PC-3 (cell line): ENCODE results near the gene SMAD7. TPM values are rescaled to one million over a fixed set of nuclear protein-coding genes. Genes with fewer than 3 reads are reported as not detected.

Source experiments
- ATAC-seq: fragments of 200-7000 bp; cut with Tn5 transposase; 2 replicates; pipeline ENCODE4 v1.9.1; 2020; ENCODE audit warnings: mild to moderate bottlenecking, moderate library complexity
- BruUV-seq: library from RNA; stranded (reverse); fragments of 400-500 nt; replicated peaks from 2 replicates; lab custom pipeline; 2021; lab: Mats Ljungman, UMichigan
- CTCF ChIA-PET: fragments of 300-600 bp; sonication (Branson Sonifier 250); formaldehyde crosslinking; loops from one replicate; lab custom pipeline; 2022; ENCODE audit warnings: antibody characterized with exemption; lab: Charles Lee
- POLR2A ChIA-PET: fragments of 300-600 bp; sonication (Branson Sonifier 250); formaldehyde crosslinking; loops from one replicate; lab custom pipeline; 2022; ENCODE audit warnings: antibody characterized with exemption; ENCODE audit not compliant: unreplicated experiment; lab: Charles Lee
- DNase-seq: peaks from one replicate; pipeline ENCODE4 v3.0.0-alpha.2; 2015
- H2AFZ ChIP-seq: fragments of 300-600 bp; sonication (generic); 2 replicates; pipeline ENCODE4 v1.6.0; 2016; ENCODE audit warnings: antibody characterized with exemption, low read length
- H3F3A ChIP-seq: fragments of 300-600 bp; sonication (generic); one replicate; pipeline ENCODE4 v1.6.0; 2017; ENCODE audit warnings: antibody characterized with exemption, low read length, control low read depth, mild to moderate bottlenecking; ENCODE audit not compliant: unreplicated experiment
- H3K27ac ChIP-seq: fragments of 300-600 bp; sonication (generic); 2 replicates; pipeline ENCODE4 v1.5.1; 2016; ENCODE audit warnings: mild to moderate bottlenecking, low read length
- H3K27me3 ChIP-seq: fragments of 300-600 bp; sonication (generic); 2 replicates; pipeline ENCODE4 v1.6.1; 2016; ENCODE audit warnings: low read length, mixed read lengths
- H3K36me3 ChIP-seq: fragments of 300-600 bp; sonication (generic); 2 replicates; pipeline ENCODE4 v1.6.1; 2016; ENCODE audit warnings: low read depth, mixed run types, low read length, mixed read lengths
- H3K4me1 ChIP-seq: fragments of 300-600 bp; sonication (generic); 2 replicates; pipeline ENCODE4 v1.5.1; 2016; ENCODE audit warnings: low read length; ENCODE audit not compliant: insufficient read depth
- H3K4me2 ChIP-seq: fragments of 300-600 bp; sonication (generic); 2 replicates; pipeline ENCODE4 v1.6.0; 2016; ENCODE audit warnings: low read length
- H3K4me3 ChIP-seq: fragments of 300-600 bp; sonication (generic); 2 replicates; pipeline ENCODE4 v1.5.1; 2016; ENCODE audit warnings: mild to moderate bottlenecking, low read length, mixed read lengths
- H3K79me2 ChIP-seq: fragments of 300-600 bp; sonication (generic); 2 replicates; pipeline ENCODE4 v1.6.1; 2017; ENCODE audit warnings: low read length, mixed read lengths
- H3K9ac ChIP-seq: fragments of 300-600 bp; sonication (generic); 2 replicates; pipeline ENCODE4 v1.6.0; 2016; ENCODE audit warnings: mild to moderate bottlenecking, low read length
- H3K9me2 ChIP-seq: fragments of 300-600 bp; sonication (generic); replicated peaks from 2 replicates; pipeline ENCODE4 v1.6.1; 2016; ENCODE audit warnings: mixed run types, low read length, mixed read lengths
- H3K9me3 ChIP-seq: fragments of 300-600 bp; sonication (generic); 2 replicates; pipeline ENCODE4 v1.6.1; 2016; ENCODE audit warnings: low read length, mixed read lengths
- H4K20me1 ChIP-seq: fragments of 300-600 bp; sonication (generic); 2 replicates; pipeline ENCODE4 v1.6.1; 2016; ENCODE audit warnings: low read length, mixed read lengths
- EZH2 ChIP-seq: fragments of 300-600 bp; sonication (generic); IDR thresholded peaks from one replicate; pipeline ENCODE4 v1.6.1; 2017; ENCODE audit warnings: antibody characterized with exemption, mild to moderate bottlenecking, low read length; ENCODE audit not compliant: unreplicated experiment
- EZH2phosphoT487 ChIP-seq: fragments of 300-600 bp; sonication (generic); IDR thresholded peaks from 2 replicates; pipeline ENCODE4 v1.6.1; 2018; ENCODE audit warnings: mild to moderate bottlenecking, antibody characterized with exemption, low read length, borderline replicate concordance
- intact Hi-C: fragments of 100-400 bp; cut with micrococcal nuclease; formaldehyde crosslinking; loops from 2 replicates; pipeline ENCODE4 v1.9.0; 2023
- total RNA-seq: library from RNA; depleted of rRNA; stranded (reverse); fragments of >200 nt; gene quantifications from 2 replicates; pipeline ENCODE4 v1.2.3, GENCODE V29; 2014
- TF ChIP-seq, protein P1 (sequence below): fragments of 300-600 bp; sonication (generic); conservative IDR thresholded peaks from 2 replicates; pipeline ENCODE4 v1.5.1; 2017; ENCODE audit warnings: antibody characterized with exemption, low read depth, mild to moderate bottlenecking, low read length

The SMAD7 gene
- total RNA-seq, 1 experiment from 2014 or later: 9.4 TPM

DNA sequence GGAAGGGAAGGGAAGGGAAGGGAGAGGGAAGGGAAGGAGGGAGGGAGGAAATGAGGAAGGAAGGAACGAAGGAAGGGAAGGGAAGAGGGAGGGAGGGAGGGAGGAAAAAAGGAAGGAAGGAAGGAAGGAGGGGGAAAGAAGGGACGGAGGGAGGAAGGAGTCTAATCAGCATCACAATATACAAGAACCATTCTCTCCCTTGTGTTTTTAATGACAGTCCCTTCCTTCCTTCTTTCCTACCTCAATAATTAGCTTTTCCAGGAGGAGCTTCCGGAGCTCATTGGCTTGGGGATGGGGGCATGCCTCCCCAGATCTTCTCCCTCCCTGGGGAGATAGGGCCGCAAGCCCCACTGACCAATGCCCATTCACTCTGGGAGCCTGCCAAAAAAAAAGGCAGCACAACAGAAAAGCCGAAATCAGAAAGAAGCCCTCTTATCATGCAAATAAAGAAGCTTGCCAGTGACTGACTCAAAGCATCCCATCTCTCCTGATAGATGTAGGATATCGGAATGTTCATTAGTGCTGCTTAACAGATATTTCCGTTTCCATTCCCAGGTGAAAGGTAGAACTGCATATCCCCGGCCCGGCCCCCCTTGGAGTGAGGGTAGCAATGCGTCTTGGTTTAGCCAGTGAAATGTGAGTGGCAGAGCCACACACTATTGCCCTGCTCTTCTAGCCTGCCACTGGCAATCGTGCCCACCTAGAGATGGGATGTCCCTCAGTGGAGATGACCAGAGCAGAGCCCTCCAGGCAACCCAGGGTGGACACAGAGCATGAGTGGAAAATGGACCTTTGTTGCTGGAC, 17.8 kb upstream of the SMAD7 start:
- ChIA-PET POLR2A (no interaction called here), CTCF (no interaction called here)
- DNase-seq (no peak), ATAC-seq (no peak)
- TF ChIP-seq, protein P1, sequence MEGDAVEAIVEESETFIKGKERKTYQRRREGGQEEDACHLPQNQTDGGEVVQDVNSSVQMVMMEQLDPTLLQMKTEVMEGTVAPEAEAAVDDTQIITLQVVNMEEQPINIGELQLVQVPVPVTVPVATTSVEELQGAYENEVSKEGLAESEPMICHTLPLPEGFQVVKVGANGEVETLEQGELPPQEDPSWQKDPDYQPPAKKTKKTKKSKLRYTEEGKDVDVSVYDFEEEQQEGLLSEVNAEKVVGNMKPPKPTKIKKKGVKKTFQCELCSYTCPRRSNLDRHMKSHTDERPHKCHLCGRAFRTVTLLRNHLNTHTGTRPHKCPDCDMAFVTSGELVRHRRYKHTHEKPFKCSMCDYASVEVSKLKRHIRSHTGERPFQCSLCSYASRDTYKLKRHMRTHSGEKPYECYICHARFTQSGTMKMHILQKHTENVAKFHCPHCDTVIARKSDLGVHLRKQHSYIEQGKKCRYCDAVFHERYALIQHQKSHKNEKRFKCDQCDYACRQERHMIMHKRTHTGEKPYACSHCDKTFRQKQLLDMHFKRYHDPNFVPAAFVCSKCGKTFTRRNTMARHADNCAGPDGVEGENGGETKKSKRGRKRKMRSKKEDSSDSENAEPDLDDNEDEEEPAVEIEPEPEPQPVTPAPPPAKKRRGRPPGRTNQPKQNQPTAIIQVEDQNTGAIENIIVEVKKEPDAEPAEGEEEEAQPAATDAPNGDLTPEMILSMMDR: no peak
- TF ChIP-seq EZH2phosphoT487 (no peak), EZH2 (no peak)
- no peaks in the 10 kb centered on the region for H4K20me1 ChIP-seq
- no peaks in the 10 kb centered on the region for H3K27me3 ChIP-seq
- no peaks in the 10 kb centered on the region for H3K9me3 ChIP-seq
- H3F3A ChIP-seq: no peaks in the 10 kb centered on the region
- H3K4me3 ChIP-seq: no peak overlapping the region
- H3K9ac ChIP-seq: no peak overlapping the region
- H3K4me2 ChIP-seq: no peak overlapping the region
- no peaks in the 10 kb centered on the region for H3K79me2 ChIP-seq
- no peaks in the 10 kb centered on the region for H3K36me3 ChIP-seq
- intact Hi-C loops: no loop called here
- BruUV-seq: no TSS peak
- no peaks in the 10 kb centered on the region for H3K9me2 ChIP-seq
- H3K4me1 ChIP-seq: no peaks in the 10 kb centered on the region
- H3K27ac ChIP-seq: no peak overlapping the region
- no peak overlapping the region for H2AFZ ChIP-seq

DNA sequence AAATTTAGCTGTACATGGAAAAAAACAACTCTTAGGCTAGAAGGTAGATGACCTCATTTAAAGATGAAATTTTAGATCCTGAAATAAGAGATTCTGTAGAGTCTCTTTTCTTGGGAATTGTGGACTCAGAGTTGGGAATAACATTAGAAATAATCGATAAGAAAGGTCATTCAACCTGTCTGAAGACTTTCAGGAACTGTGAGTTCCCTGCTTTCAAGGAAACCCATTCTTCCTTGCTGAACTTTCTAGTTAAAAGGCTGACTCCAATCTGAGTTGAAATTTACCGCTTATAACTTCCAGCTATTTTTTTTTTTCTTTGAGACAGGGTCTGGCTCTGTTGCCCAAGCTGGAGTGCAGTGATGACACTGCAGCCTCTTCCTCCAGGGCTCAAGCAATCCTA, 16.8 kb upstream of the SMAD7 start:
- BruUV-seq: no TSS peak
- H3K9me3 ChIP-seq: no peaks in the 10 kb centered on the region
- POLR2A ChIA-PET: no interaction called here
- H3K9ac ChIP-seq: no peak overlapping the region
- intact Hi-C loops: no loop called here
- no peaks in the 10 kb centered on the region for H3K36me3 ChIP-seq
- CTCF ChIA-PET: no interaction called here
- H3K79me2 ChIP-seq: no peaks in the 10 kb centered on the region
- no peaks in the 10 kb centered on the region for H3F3A ChIP-seq
- no peaks in the 10 kb centered on the region for H4K20me1 ChIP-seq
- no peak overlapping the region for H3K4me2 ChIP-seq
- ATAC-seq (no peak), DNase-seq (no peak)
- H2AFZ ChIP-seq: no peak overlapping the region
- H3K27ac ChIP-seq: no peak overlapping the region
- H3K27me3 ChIP-seq: no peaks in the 10 kb centered on the region
- no peak overlapping the region for H3K4me3 ChIP-seq
- no peaks in the 10 kb centered on the region for H3K9me2 ChIP-seq
- H3K4me1 ChIP-seq: no peaks in the 10 kb centered on the region
- no peak for TF ChIP-seq EZH2
- TF ChIP-seq, protein P1: no peak
- TF ChIP-seq EZH2phosphoT487: no peak

DNA sequence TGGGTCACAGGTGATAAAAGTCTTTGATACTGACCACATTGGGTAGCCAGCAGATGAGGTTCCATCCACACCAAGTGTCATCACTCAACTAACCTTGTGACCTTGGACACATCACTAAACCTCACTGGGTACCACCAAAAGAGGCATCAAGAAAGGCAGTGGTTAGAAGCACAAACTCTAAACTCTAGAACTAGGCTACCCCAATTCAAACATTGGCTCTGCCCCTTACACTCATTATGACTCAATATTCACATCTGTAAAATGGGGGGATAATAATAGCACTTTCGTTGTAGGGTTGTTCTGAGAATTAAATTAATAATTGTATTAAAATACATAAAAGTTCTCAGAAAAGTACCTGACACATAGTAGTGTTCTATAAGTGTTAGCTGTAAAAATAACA, 15.8 kb upstream of the SMAD7 start:
- Histone ChIP-seq H3K9me3 (no peaks in the 10 kb centered on the region), H2AFZ (no peak overlapping the region), H3F3A (no peaks in the 10 kb centered on the region), H3K4me2 (no peak overlapping the region), H3K27ac (no peak overlapping the region), H3K27me3 (no peaks in the 10 kb centered on the region), H3K79me2 (no peaks in the 10 kb centered on the region), H3K4me3 (no peak overlapping the region), H3K36me3 (no peaks in the 10 kb centered on the region), H4K20me1 (no peaks in the 10 kb centered on the region), H3K9ac (no peak overlapping the region), H3K9me2 (no peaks in the 10 kb centered on the region), H3K4me1 (no peaks in the 10 kb centered on the region)
- no peak for DNase-seq
- CTCF ChIA-PET: no interaction called here
- BruUV-seq: no TSS peak
- TF ChIP-seq EZH2 (no peak), EZH2phosphoT487 (no peak)
- TF ChIP-seq, protein P1: no peak
- no peak for ATAC-seq
- POLR2A ChIA-PET: no interaction called here
- intact Hi-C loops: no loop called here
